ENCODE results near the gene LRRC8C. TPM values are rescaled to one million over a fixed set of nuclear protein-coding genes. Genes with fewer than 3 reads are reported as not detected.
A peak's percentile ranks its signal among the peaks of the same experiment; 100 is the strongest.

Gene LRRC8C
- total and polyA plus RNA-seq, 2 donors (not counting 1 experiment from before 2014, with no cell fraction given): 3.9 to 6.8 TPM

DNA sequence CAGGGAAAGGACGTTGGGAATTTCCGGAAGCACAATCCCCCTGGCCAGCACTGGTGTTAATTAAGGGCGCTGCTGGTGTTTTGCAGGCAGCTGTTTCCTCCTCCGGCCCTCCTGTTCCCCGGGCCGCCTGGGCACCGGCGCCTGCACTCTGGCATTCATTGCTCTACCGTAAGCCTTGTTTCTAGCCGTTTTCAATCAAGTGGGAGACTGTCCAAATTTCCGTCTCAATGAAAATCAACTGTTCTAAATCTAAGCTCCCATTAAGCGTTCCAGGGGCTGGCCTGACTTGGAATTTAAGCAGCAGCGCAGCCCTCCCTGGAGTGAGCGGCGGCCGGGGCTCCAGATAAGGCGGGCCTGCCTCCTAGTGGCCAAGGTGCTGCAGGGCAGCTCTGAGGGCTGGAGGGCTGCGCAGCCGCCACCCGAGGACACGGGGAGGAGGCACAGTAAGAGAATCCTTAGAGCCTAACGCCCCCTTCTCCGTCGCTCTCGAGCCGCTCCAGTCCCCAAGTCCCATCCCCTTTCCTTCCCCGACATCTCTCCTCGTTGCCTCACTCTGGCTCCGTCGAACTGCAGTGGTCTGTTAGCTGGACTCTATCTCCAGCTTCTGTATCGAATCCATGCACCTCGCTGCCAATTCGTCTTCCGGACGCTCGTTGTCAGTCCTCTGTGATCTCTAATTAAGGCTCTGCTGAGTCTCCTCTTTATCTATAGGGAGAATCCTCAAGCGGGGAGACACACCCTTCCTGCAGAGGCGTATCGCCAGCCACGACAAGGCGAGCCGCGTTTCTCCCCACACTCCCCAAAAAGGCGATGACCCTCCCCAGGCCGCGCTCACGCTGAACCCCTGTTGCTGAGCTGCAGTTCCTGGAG, 130.1 kb downstream of the LRRC8C start:
- CTCF ChIA-PET: interaction anchor here (0.7 to 14.6 kb wide), 62 partner anchors 8 to 875 kb away, joined by 3 to 334 read pairs (median 5); partner anchors contain the start of genes LRRC8B and LRRC8C
- Histone ChIP-seq H3K4me2 (replicated peaks; ENCODE audit: low read depth, low read length, poor library complexity, severe bottlenecking) (peak overlapping the region; percentile 83), H3K27me3 (replicated peaks in 1 of 4; ENCODE audit: control extremely low read depth in 1 of 4, control insufficient read depth in 3 of 4, insufficient read depth in 4 of 4, low read length in 3 of 4) (peaks cover 0 to 9% (median 0%) of the 10 kb centered on the region in 4 experiments), H2AFZ (ENCODE audit: insufficient read depth, low read depth, low read length, poor library complexity, severe bottlenecking) (peak overlapping the region; percentile 94), H4K20me1 (ENCODE audit: control insufficient read depth, insufficient read depth, low read length, poor library complexity, severe bottlenecking) (no peaks in the 10 kb centered on the region), H3K36me3 (replicated peaks in 1 of 2; ENCODE audit: control extremely low read depth in 1 of 2, control insufficient read depth in 1 of 2, extremely low read depth in 1 of 2, insufficient read depth in 2 of 2, low read length in 1 of 2) (no peaks in the 10 kb centered on the region), H3K27ac (ENCODE audit: low read length in 2 of 2) (no peak overlapping the region), H3K4me1 (ENCODE audit: control insufficient read depth in 2 of 2, insufficient read depth in 2 of 2, low read length in 2 of 2) (peaks cover 9 to 20% of the 10 kb centered on the region in 2 donors), H3K9me3 (ENCODE audit: control extremely low read depth in 1 of 3, control insufficient read depth in 2 of 3, insufficient read depth in 1 of 3, low read length in 2 of 3) (no peaks in the 10 kb centered on the region), H3K4me3 (ENCODE audit: control extremely low read depth in 1 of 5, extremely low read depth in 1 of 5, insufficient read depth in 1 of 5, low read depth in 2 of 5, low read length in 4 of 5) (peak overlapping the region; percentile 40 to 62 (median 59)), H3K9ac (ENCODE audit: low read length) (peak overlapping the region; percentile 63), H3K79me2 (ENCODE audit: control insufficient read depth, insufficient read depth, low read length) (no peaks in the 10 kb centered on the region)
- intact Hi-C loops (cut with micrococcal nuclease): loop anchor here (1.0 to 5.0 kb wide), 9 partner anchors 42 to 766 kb away; partner anchors contain the start of genes LRRC8B and LRRC8C
- DNase-seq: peak; percentile 90
- 3% methylated on average over 37 of the region's 47 CpGs for WGBS (ENCODE audit: insufficient coverage)
- TF ChIP-seq, protein P1, sequence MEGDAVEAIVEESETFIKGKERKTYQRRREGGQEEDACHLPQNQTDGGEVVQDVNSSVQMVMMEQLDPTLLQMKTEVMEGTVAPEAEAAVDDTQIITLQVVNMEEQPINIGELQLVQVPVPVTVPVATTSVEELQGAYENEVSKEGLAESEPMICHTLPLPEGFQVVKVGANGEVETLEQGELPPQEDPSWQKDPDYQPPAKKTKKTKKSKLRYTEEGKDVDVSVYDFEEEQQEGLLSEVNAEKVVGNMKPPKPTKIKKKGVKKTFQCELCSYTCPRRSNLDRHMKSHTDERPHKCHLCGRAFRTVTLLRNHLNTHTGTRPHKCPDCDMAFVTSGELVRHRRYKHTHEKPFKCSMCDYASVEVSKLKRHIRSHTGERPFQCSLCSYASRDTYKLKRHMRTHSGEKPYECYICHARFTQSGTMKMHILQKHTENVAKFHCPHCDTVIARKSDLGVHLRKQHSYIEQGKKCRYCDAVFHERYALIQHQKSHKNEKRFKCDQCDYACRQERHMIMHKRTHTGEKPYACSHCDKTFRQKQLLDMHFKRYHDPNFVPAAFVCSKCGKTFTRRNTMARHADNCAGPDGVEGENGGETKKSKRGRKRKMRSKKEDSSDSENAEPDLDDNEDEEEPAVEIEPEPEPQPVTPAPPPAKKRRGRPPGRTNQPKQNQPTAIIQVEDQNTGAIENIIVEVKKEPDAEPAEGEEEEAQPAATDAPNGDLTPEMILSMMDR (IDR thresholded peaks at IDR 0.05): peak; percentile 98
- TF ChIP-seq EZH2 (IDR thresholded peaks at IDR 0.05; ENCODE audit: borderline replicate concordance, insufficient read depth, low read depth, low read length, poor library complexity, severe bottlenecking): no peak
- Mint-ChIP-seq H3K4me1 (peaks cover 25% of the 10 kb centered on the region), H3K4me3 (peak overlapping the region; percentile 87), H3K9me3 (ENCODE audit: insufficient read depth) (no peaks in the 10 kb centered on the region), H3K27me3 (peaks cover 8% of the 10 kb centered on the region), H3K27ac (peak overlapping the region; percentile 34)
- POLR2A ChIA-PET: interaction anchor here (0.6 to 1.7 kb wide), 3 partner anchors 105 to 136 kb away, joined by 3 to 6 read pairs (median 5); partner anchors contain the start of gene LRRC8C
- peak; percentile 99 for ATAC-seq (ENCODE audit: low read depth)
